H9 (cell line): Measurements from ENCODE around the gene FILIP1. TPM values are rescaled to one million over a fixed set of nuclear protein-coding genes. Genes with fewer than 3 reads are reported as not detected.

Experiments used
- DNase-seq: peaks from one replicate; pipeline ENCODE4 v3.0.0-alpha.2; 2017
- H2AFZ ChIP-seq: one replicate; pipeline ENCODE4 v1.6.1; 2013; ENCODE audit warnings: mild to moderate bottlenecking, low read length, control low read depth, moderate library complexity
- H2AK5ac ChIP-seq: 2 replicates; pipeline ENCODE4 v1.6.1; 2013; ENCODE audit warnings: low read length, control low read depth, mixed read lengths; ENCODE audit not compliant: insufficient read length
- H2BK120ac ChIP-seq: one replicate; pipeline ENCODE4 v1.6.1; 2013; ENCODE audit warnings: low read depth, mild to moderate bottlenecking, low read length, control low read depth, inconsistent platforms; ENCODE audit not compliant: poor library complexity, severe bottlenecking
- H2BK12ac ChIP-seq: 2 replicates; pipeline ENCODE4 v1.6.1; 2013; ENCODE audit warnings: low read length, control low read depth, mixed read lengths, low read depth; ENCODE audit not compliant: insufficient read length
- H2BK15ac ChIP-seq: 2 replicates; pipeline ENCODE4 v1.6.1; 2013; ENCODE audit warnings: low read depth, low read length, control low read depth
- H2BK20ac ChIP-seq: one replicate; pipeline ENCODE4 v1.6.1; 2013; ENCODE audit warnings: low read depth, mild to moderate bottlenecking, low read length, control low read depth, inconsistent platforms; ENCODE audit not compliant: poor library complexity, severe bottlenecking
- H2BK5ac ChIP-seq: 2 replicates; pipeline ENCODE4 v1.6.1; 2013; ENCODE audit warnings: low read length, control low read depth, mixed read lengths; ENCODE audit not compliant: insufficient read length
- H3K14ac ChIP-seq: 2 replicates; pipeline ENCODE4 v1.6.1; 2013; ENCODE audit warnings: low read length, control low read depth; ENCODE audit not compliant: insufficient read depth
- H3K18ac ChIP-seq: 2 replicates; pipeline ENCODE4 v1.6.1; 2013; ENCODE audit warnings: low read depth, mild to moderate bottlenecking, mixed read lengths, low read length, control low read depth; ENCODE audit not compliant: insufficient read length
- H3K23ac ChIP-seq: 2 replicates; pipeline ENCODE4 v1.6.1; 2013; ENCODE audit warnings: low read length, control low read depth, mixed read lengths, low read depth; ENCODE audit not compliant: insufficient read length
- H3K23me2 ChIP-seq: 2 replicates; pipeline ENCODE4 v1.6.1; 2013; ENCODE audit warnings: low read depth, mild to moderate bottlenecking, mixed read lengths, low read length, control low read depth; ENCODE audit not compliant: insufficient read length, poor library complexity, severe bottlenecking
- H3K27ac ChIP-seq: 2 replicates; pipeline ENCODE4 v1.5.1; 2013; ENCODE audit warnings: low read length, control low read depth, mixed read lengths, low read depth; ENCODE audit not compliant: insufficient read length
- H3K27me3 ChIP-seq: 2 replicates; pipeline ENCODE4 v1.6.1; 2013; ENCODE audit warnings: low read length, control low read depth, inconsistent platforms; ENCODE audit not compliant: insufficient read depth
- H3K4ac ChIP-seq: 2 replicates; pipeline ENCODE4 v1.6.1; 2013; ENCODE audit warnings: low read depth, mild to moderate bottlenecking, control low read depth, inconsistent platforms, low read length, moderate library complexity
- H3K4me1 ChIP-seq: 2 replicates; pipeline ENCODE4 v1.6.1; 2013; ENCODE audit warnings: low read length, control low read depth, inconsistent platforms; ENCODE audit not compliant: insufficient read depth
- H3K4me2 ChIP-seq: 2 replicates; pipeline ENCODE4 v1.6.1; 2013; ENCODE audit warnings: low read length, control low read depth, mixed read lengths; ENCODE audit not compliant: insufficient read length, insufficient read depth
- H3K56ac ChIP-seq: 2 replicates; pipeline ENCODE4 v1.6.1; 2013; ENCODE audit warnings: low read depth, mild to moderate bottlenecking, mixed read lengths, low read length, control low read depth; ENCODE audit not compliant: insufficient read length
- H3K79me1 ChIP-seq: 2 replicates; pipeline ENCODE4 v1.6.1; 2013; ENCODE audit warnings: low read depth, mild to moderate bottlenecking, moderate library complexity, low read length, control low read depth, inconsistent platforms; ENCODE audit not compliant: insufficient read depth, poor library complexity, severe bottlenecking
- H3K79me2 ChIP-seq: 2 replicates; pipeline ENCODE4 v1.6.1; 2013; ENCODE audit warnings: low read length, control low read depth, inconsistent platforms; ENCODE audit not compliant: insufficient read depth
- H3K9ac ChIP-seq: 2 replicates; pipeline ENCODE4 v1.6.1; 2013; ENCODE audit warnings: low read length, control low read depth, mixed read lengths; ENCODE audit not compliant: insufficient read length; ENCODE audit errors: extremely low read depth
- H3K9me3 ChIP-seq: one replicate; pipeline ENCODE4 v1.6.1; 2013; ENCODE audit warnings: low read depth, low read length, inconsistent platforms; ENCODE audit not compliant: control insufficient read depth
- H3T11ph ChIP-seq: one replicate; pipeline ENCODE4 v1.6.1; 2013; ENCODE audit warnings: mild to moderate bottlenecking, low read length, control low read depth, inconsistent platforms
- H4K20me1 ChIP-seq: one replicate; pipeline ENCODE4 v1.6.1; 2013; ENCODE audit not compliant: control insufficient read depth, insufficient read length, insufficient read depth
- H4K5ac ChIP-seq: 2 replicates; pipeline ENCODE4 v1.6.1; 2013; ENCODE audit warnings: low read depth, mild to moderate bottlenecking, mixed read lengths, low read length, control low read depth; ENCODE audit not compliant: insufficient read length
- H4K8ac ChIP-seq: replicated peaks from 2 replicates; pipeline ENCODE4 v1.6.1; 2013; ENCODE audit warnings: low read length, control low read depth, mixed read lengths, low read depth; ENCODE audit not compliant: insufficient read length
- H4K91ac ChIP-seq: 2 replicates; pipeline ENCODE4 v1.6.1; 2013; ENCODE audit warnings: low read depth, mild to moderate bottlenecking, moderate library complexity, mixed read lengths, low read length, control low read depth; ENCODE audit not compliant: insufficient read length
- H3K27ac Mint-ChIP-seq, 3 experiments: 2 replicates in 2 of 3; 3 replicates in 1 of 3; pipeline ENCODE4 v1.8.0; 2020 to 2021; ENCODE audit warnings: mixed read lengths in 3 of 3, mild to moderate bottlenecking in 1 of 3, moderate library complexity in 1 of 3
- H3K27me3 Mint-ChIP-seq: 2 replicates; pipeline ENCODE4 v1.8.0; 2021; ENCODE audit warnings: low read depth, mild to moderate bottlenecking, moderate library complexity, mixed read lengths
- H3K36me3 Mint-ChIP-seq, 3 experiments: 2 replicates in 2 of 3; 3 replicates in 1 of 3; pipeline ENCODE4 v1.8.0; 2020 to 2021; ENCODE audit warnings: low read depth in 3 of 3, mixed read lengths in 3 of 3; ENCODE audit not compliant: insufficient read depth in 1 of 3
- H3K4me1 Mint-ChIP-seq, 2 experiments: 2 replicates each; pipeline ENCODE4 v1.8.0; 2020; ENCODE audit warnings: mixed read lengths in 2 of 2
- H3K4me3 Mint-ChIP-seq, 2 experiments: 2 replicates in 1 of 2; 3 replicates in 1 of 2; pipeline ENCODE4 v1.8.0; 2020 to 2021; ENCODE audit warnings: mild to moderate bottlenecking in 2 of 2, mixed read lengths in 2 of 2, moderate library complexity in 1 of 2
- H3K9me3 Mint-ChIP-seq, 2 experiments: 2 replicates in 1 of 2; 3 replicates in 1 of 2; pipeline ENCODE4 v1.8.0; 2020; ENCODE audit warnings: mild to moderate bottlenecking in 2 of 2, mixed read lengths in 2 of 2, moderate library complexity in 1 of 2
- WGBS: extraction: QIAGEN DNeasy Blood & Tissue Kit; methylation state at CpG from one replicate; pipeline ENCODE4 v1.1.7; 2013; ENCODE audit warnings: missing lambda C conversion rate, low lambda C conversion rate, mixed read lengths; ENCODE audit not compliant: insufficient read length; ENCODE audit errors: extremely low coverage; 5-methylcytosine and 5-hydroxymethylcytosine counted together
- total RNA-seq: library from RNA; stranded (reverse); gene quantifications from 2 replicates; pipeline ENCODE4 v1.2.1, GENCODE V29; 2021
- TF ChIP-seq, protein P1 (sequence below): fragments of 200-600 bp; sonication (generic); conservative IDR thresholded peaks from 3 replicates; pipeline ENCODE4 v1.8.0; 2021; ENCODE audit warnings: antibody characterized with exemption, mild to moderate bottlenecking

Gene FILIP1
- total RNA-seq, 1 experiment from 2014 or later: 10.5 TPM

GRCh38 chr6:75376347-75377024 is 117.1 kb downstream of the FILIP1 start:
- H3K27me3 Mint-ChIP-seq: no peaks in the 10 kb centered on the region
- peak overlapping the region in 1 of 3 experiments; percentile 50; a peak in 3 of 7 replicates for H3K27ac Mint-ChIP-seq
- Histone ChIP-seq H3K18ac (no peak overlapping the region), H2BK12ac (no peak overlapping the region), H4K5ac (no peak overlapping the region), H2BK20ac (no peak overlapping the region), H3K4me2 (no peak overlapping the region), H3K27ac (no peak overlapping the region), H3K56ac (no peak overlapping the region), H2AFZ (no peak overlapping the region), H2BK5ac (no peak overlapping the region), H3K4me1 (peaks cover 9% of the 10 kb centered on the region), H3K4ac (no peak overlapping the region), H3K79me2 (no peaks in the 10 kb centered on the region), H4K91ac (no peak overlapping the region), H3K9ac (no peak overlapping the region), H3K23ac (no peak overlapping the region), H3K14ac (no peak overlapping the region), H4K20me1 (no peaks in the 10 kb centered on the region), H2BK120ac (no peak overlapping the region), H3T11ph (no peak overlapping the region), H3K27me3 (no peaks in the 10 kb centered on the region), H2BK15ac (no peak overlapping the region), H3K23me2 (no peaks in the 10 kb centered on the region), H3K9me3 (no peaks in the 10 kb centered on the region), H3K79me1 (no peaks in the 10 kb centered on the region), H4K8ac (no peak overlapping the region), H2AK5ac (no peak overlapping the region)
- TF ChIP-seq, protein P1, sequence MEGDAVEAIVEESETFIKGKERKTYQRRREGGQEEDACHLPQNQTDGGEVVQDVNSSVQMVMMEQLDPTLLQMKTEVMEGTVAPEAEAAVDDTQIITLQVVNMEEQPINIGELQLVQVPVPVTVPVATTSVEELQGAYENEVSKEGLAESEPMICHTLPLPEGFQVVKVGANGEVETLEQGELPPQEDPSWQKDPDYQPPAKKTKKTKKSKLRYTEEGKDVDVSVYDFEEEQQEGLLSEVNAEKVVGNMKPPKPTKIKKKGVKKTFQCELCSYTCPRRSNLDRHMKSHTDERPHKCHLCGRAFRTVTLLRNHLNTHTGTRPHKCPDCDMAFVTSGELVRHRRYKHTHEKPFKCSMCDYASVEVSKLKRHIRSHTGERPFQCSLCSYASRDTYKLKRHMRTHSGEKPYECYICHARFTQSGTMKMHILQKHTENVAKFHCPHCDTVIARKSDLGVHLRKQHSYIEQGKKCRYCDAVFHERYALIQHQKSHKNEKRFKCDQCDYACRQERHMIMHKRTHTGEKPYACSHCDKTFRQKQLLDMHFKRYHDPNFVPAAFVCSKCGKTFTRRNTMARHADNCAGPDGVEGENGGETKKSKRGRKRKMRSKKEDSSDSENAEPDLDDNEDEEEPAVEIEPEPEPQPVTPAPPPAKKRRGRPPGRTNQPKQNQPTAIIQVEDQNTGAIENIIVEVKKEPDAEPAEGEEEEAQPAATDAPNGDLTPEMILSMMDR: no peak
- DNase-seq: no peak
- H3K4me1 Mint-ChIP-seq: peaks cover 43 to 44% of the 10 kb centered on the region in 2 experiments
- no peaks in the 10 kb centered on the region; a peak in 1 of 7 replicates for H3K36me3 Mint-ChIP-seq
- no peaks in the 10 kb centered on the region for H3K9me3 Mint-ChIP-seq
- no CpG with 5 or more reads among the region's 2 CpGs for WGBS
- no peak overlapping the region; a peak in 1 of 5 replicates for H3K4me3 Mint-ChIP-seq
